HepG2 (cell line): Measurements from ENCODE around the gene KDM5D. TPM values are rescaled to one million over a fixed set of nuclear protein-coding genes. Genes with fewer than 3 reads are reported as not detected.

Source experiments
- AHDC1 ChIP-seq: sonication (generic); formaldehyde crosslinking; IDR thresholded peaks from 2 replicates; pipeline ENCODE4 v1.5.1; 2020; ENCODE audit warnings: mild to moderate bottlenecking, missing genetic modification reagents, borderline replicate concordance
- FOXO4 ChIP-seq: sonication (generic); formaldehyde crosslinking; conservative IDR thresholded peaks from 2 replicates; pipeline ENCODE4 v1.8.1; 2023; ENCODE audit warnings: missing genetic modification reagents
- IRX3 ChIP-seq: sonication (generic); formaldehyde crosslinking; IDR thresholded peaks from 2 replicates; pipeline ENCODE4 v1.8.1; 2023; ENCODE audit warnings: mild to moderate bottlenecking, low read depth, missing genetic modification reagents, borderline replicate concordance
- KDM1A ChIP-seq: IDR thresholded peaks from 2 replicates; pipeline ENCODE4 v1.6.1; 2016; ENCODE audit warnings: missing compliant biosample characterization
- KDM5A ChIP-seq: fragments of 200-600 bp; sonication (generic); IDR thresholded peaks from 2 replicates; pipeline ENCODE4 v1.7.0; 2018; ENCODE audit warnings: antibody characterized with exemption, mild to moderate bottlenecking, low read length, borderline replicate concordance
- PRDM10 ChIP-seq: sonication (generic); formaldehyde crosslinking; IDR thresholded peaks from 2 replicates; pipeline ENCODE4 v1.4.0; 2020; ENCODE audit warnings: low read depth, missing genetic modification reagents
- RAD21 ChIP-seq: fragments of 450-650 bp; formaldehyde crosslinking; IDR thresholded peaks from 2 replicates; pipeline ENCODE4 v1.5.0; 2020; ENCODE audit warnings: mild to moderate bottlenecking
- SP140L ChIP-seq: sonication (generic); formaldehyde crosslinking; IDR thresholded peaks from 2 replicates; pipeline ENCODE4 v1.4.0; 2020; ENCODE audit warnings: missing genetic modification reagents, borderline replicate concordance
- SRSF4 ChIP-seq: fragments of 200-400 bp; formaldehyde crosslinking; IDR thresholded peaks from one replicate; pipeline ENCODE4 v1.6.1; 2018; ENCODE audit warnings: mild to moderate bottlenecking, low read depth, low read length, moderate library complexity; ENCODE audit not compliant: poor library complexity, severe bottlenecking
- ZFAT ChIP-seq: sonication (generic); formaldehyde crosslinking; conservative IDR thresholded peaks from 2 replicates; pipeline ENCODE4 v1.8.1; 2023; ENCODE audit warnings: missing genetic modification reagents, inconsistent platforms
- ZFX ChIP-seq: sonication (generic); formaldehyde crosslinking; IDR thresholded peaks from 2 replicates; pipeline ENCODE4 v1.4.0; 2020; ENCODE audit warnings: mild to moderate bottlenecking, low read depth, missing genetic modification reagents, moderate library complexity
- ZFY ChIP-seq: sonication (generic); formaldehyde crosslinking; IDR thresholded peaks from 2 replicates; pipeline ENCODE4 v1.4.0; 2020; ENCODE audit warnings: missing genetic modification reagents
- ZMAT3 ChIP-seq: sonication (generic); formaldehyde crosslinking; conservative IDR thresholded peaks from 2 replicates; pipeline ENCODE4 v1.7.0; 2021; ENCODE audit warnings: missing genetic modification reagents
- ZNF234 ChIP-seq: sonication (generic); formaldehyde crosslinking; conservative IDR thresholded peaks from 2 replicates; pipeline ENCODE4 v1.5.1; 2020; ENCODE audit warnings: mild to moderate bottlenecking, missing genetic modification reagents
- ZNF468 ChIP-seq: sonication (generic); formaldehyde crosslinking; IDR thresholded peaks from 2 replicates; pipeline ENCODE4 v1.8.0; 2022; ENCODE audit warnings: mild to moderate bottlenecking, moderate library complexity, missing genetic modification reagents
- ZNF547 ChIP-seq: sonication (generic); formaldehyde crosslinking; IDR thresholded peaks from 2 replicates; pipeline ENCODE4 v1.5.1; 2020; ENCODE audit warnings: mild to moderate bottlenecking, missing genetic modification reagents
- ZNF607 ChIP-seq: sonication (generic); formaldehyde crosslinking; IDR thresholded peaks from 2 replicates; pipeline ENCODE4 v1.5.1; 2020; ENCODE audit warnings: missing genetic modification reagents, mild to moderate bottlenecking, borderline replicate concordance
- ZNF674 ChIP-seq: sonication (generic); formaldehyde crosslinking; IDR thresholded peaks from 2 replicates; pipeline ENCODE4 v1.5.0; 2020; ENCODE audit warnings: low read depth, mild to moderate bottlenecking, missing genetic modification reagents
- polyA plus RNA-seq, 8 experiments: library from polyadenylated mRNA; depleted of rRNA in 3 of 8; stranded (reverse) in 7 of 8; unstranded in 1 of 8; fragments of >200 nt; fragmentation: Illumina TruSeq in 4 of 8; extraction: Trizol in 4 of 8; gene quantifications; 2 replicates each; pipeline versions ENCODE4 v1.2.1 to v1.2.3, GENCODE V29; 2011 to 2016; ENCODE audit warnings: low read depth in 4 of 8, missing spikeins in 1 of 8, mixed read lengths in 1 of 8; ENCODE audit not compliant: insufficient read depth in 1 of 8
- total RNA-seq, 5 experiments: library from RNA; depleted of rRNA; stranded (reverse); fragments of >200 nt; fragmentation: Illumina TruSeq; extraction: Trizol; gene quantifications; 2 replicates each; pipeline ENCODE4 v1.2.3, GENCODE V29; 2016; ENCODE audit warnings: low read depth in 1 of 5

The KDM5D gene
- total and polyA plus RNA-seq, 2 of the 13 experiments (the other 11 are each of a cell fraction or from before 2014, with no cell fraction given) = 16.6 to 32.7 TPM

GRCh38 chrY:19744381-19745378, at the start of gene KDM5D (continued):
- TF ChIP-seq SRSF4 (no peak), ZNF607 (CRISPR knock-in tag) (no peak), SP140L (CRISPR knock-in tag) (no peak), ZNF547 (CRISPR knock-in tag) (no peak), KDM5A (peak; percentile 49; the same call in 1 of the 2 replicates), IRX3 (no peak), PRDM10 (CRISPR knock-in tag) (peak; percentile 74), ZFAT (CRISPR knock-in tag) (no peak), FOXO4 (CRISPR knock-in tag) (no peak), RAD21 (CRISPR knock-in tag) (no peak), KDM1A (no peak), AHDC1 (no peak), ZNF674 (CRISPR knock-in tag) (no peak), ZMAT3 (CRISPR knock-in tag) (0 out of 2 replicates have a peak, but pooled peaks have one; percentile 40), ZNF468 (no peak), ZFY (CRISPR knock-in tag) (peak; percentile 56), ZFX (CRISPR knock-in tag) (peak; percentile 68), ZNF234 (CRISPR knock-in tag) (no peak)
